ENCODE results near the gene AGBL1. TPM values are rescaled to one million over a fixed set of nuclear protein-coding genes. Genes with fewer than 3 reads are reported as not detected.

AGBL1 gene
- total and polyA plus RNA-seq, 2 experiments from 2014 or later = 0.06 to 0.11 TPM

GRCh38 chr15:86894269-86894668 is 814.6 kb downstream of the AGBL1 start:
- Histone ChIP-seq H3K27ac (no peak overlapping the region), H3K4me3 (no peak overlapping the region), H3K9me3 (ENCODE audit: low read depth) (no peaks in the 10 kb centered on the region), H3K36me3 (no peaks in the 10 kb centered on the region), H3K4me1 (ENCODE audit: low read depth) (peaks cover 11% of the 10 kb centered on the region), H3K27me3 (no peaks in the 10 kb centered on the region)
- no peak for TF ChIP-seq CTCF (IDR thresholded peaks at IDR 0.05; ENCODE audit: low read depth, low read length)
- peak in 1 of 2 donors; percentile 17 for DNase-seq (ENCODE audit: low read depth in 1 of 2, low spot score in 1 of 2)

GRCh38 chr15:86903642-86904421 is 824.2 kb downstream of the AGBL1 start:
- H3K9me3 ChIP-seq (ENCODE audit: low read depth) = no peaks in the 10 kb centered on the region
- no peaks in the 10 kb centered on the region for H3K27me3 ChIP-seq
- H3K4me1 ChIP-seq (ENCODE audit: low read depth) = no peaks in the 10 kb centered on the region
- no peak overlapping the region for H3K27ac ChIP-seq
- no peak for TF ChIP-seq CTCF (IDR thresholded peaks at IDR 0.05; ENCODE audit: low read depth, low read length)
- no peak for DNase-seq (ENCODE audit: low read depth in 1 of 2, low spot score in 1 of 2)
- H3K36me3 ChIP-seq = no peaks in the 10 kb centered on the region
- no peak overlapping the region for H3K4me3 ChIP-seq

GRCh38 chr15:86905625-86906256 is 826.1 kb downstream of the AGBL1 start:
- H3K27me3 ChIP-seq = no peaks in the 10 kb centered on the region
- no peaks in the 10 kb centered on the region for H3K9me3 ChIP-seq (ENCODE audit: low read depth)
- no peak for DNase-seq (ENCODE audit: low read depth in 1 of 2, low spot score in 1 of 2)
- no peaks in the 10 kb centered on the region for H3K4me1 ChIP-seq (ENCODE audit: low read depth)
- no peak overlapping the region for H3K27ac ChIP-seq
- TF ChIP-seq CTCF (IDR thresholded peaks at IDR 0.05; ENCODE audit: low read depth, low read length) = no peak
- H3K4me3 ChIP-seq = no peak overlapping the region
- no peaks in the 10 kb centered on the region for H3K36me3 ChIP-seq

GRCh38 chr15:86906376-86906775 is 826.7 kb downstream of the AGBL1 start:
- no peak for TF ChIP-seq CTCF (IDR thresholded peaks at IDR 0.05; ENCODE audit: low read depth, low read length)
- H3K36me3 ChIP-seq = no peaks in the 10 kb centered on the region
- DNase-seq (ENCODE audit: low read depth in 1 of 2, low spot score in 1 of 2) = no peak
- H3K4me3 ChIP-seq = no peak overlapping the region
- no peaks in the 10 kb centered on the region for H3K27me3 ChIP-seq
- no peaks in the 10 kb centered on the region for H3K4me1 ChIP-seq (ENCODE audit: low read depth)
- no peaks in the 10 kb centered on the region for H3K9me3 ChIP-seq (ENCODE audit: low read depth)
- no peak overlapping the region for H3K27ac ChIP-seq

- no peaks in the 10 kb centered on the region for H3K27me3 ChIP-seq
- no peak for TF ChIP-seq CTCF (IDR thresholded peaks at IDR 0.05; ENCODE audit: low read depth, low read length)
- H3K36me3 ChIP-seq = no peaks in the 10 kb centered on the region
- no peak overlapping the region for H3K4me3 ChIP-seq
- DNase-seq (ENCODE audit: low read depth in 1 of 2, low spot score in 1 of 2) = no peak
- no peaks in the 10 kb centered on the region for H3K9me3 ChIP-seq (ENCODE audit: low read depth)
- H3K4me1 ChIP-seq (ENCODE audit: low read depth) = peaks cover 12% of the 10 kb centered on the region
- no peak overlapping the region for H3K27ac ChIP-seq
Observed at GRCh38 chr15:86911022-86911421, 831.4 kb downstream of the AGBL1 start.

Data from cardiac muscle cell (in vitro differentiated cells and primary cell).